Non-pigmented ciliary epithelial cell (primary cell): ENCODE measurements around the gene HNF1B.

Experiments
- DNase-seq: peaks from one replicate; pipeline ENCODE4 v3.0.0-alpha.2; 2010; ENCODE audit warnings: low read depth

Gene HNF1B

GRCh38 chr17:37761059-37761458 lies 16.2 kb upstream of the HNF1B start:
- DNase-seq, result no peak

- DNase-seq, result no peak
These were observed 14.3 kb upstream of the HNF1B start for GRCh38 chr17:37759014-37759637.

- no peak for DNase-seq
These were observed 11.2 kb upstream of the HNF1B start for GRCh38 chr17:37756051-37756450.

GRCh38 chr17:37755455-37755854 lies 10.6 kb upstream of the HNF1B start:
- no peak for DNase-seq

GRCh38 chr17:37754363-37754762 lies 9.5 kb upstream of the HNF1B start:
- no peak for DNase-seq

GRCh38 chr17:37752482-37752881 lies 7.6 kb upstream of the HNF1B start:
- peak; percentile 28 for DNase-seq

- no peak for DNase-seq
These were observed 6.1 kb upstream of the HNF1B start for GRCh38 chr17:37750768-37751475.

- no peak for DNase-seq
These were observed 5.4 kb upstream of the HNF1B start for GRCh38 chr17:37750292-37750691.

GRCh38 chr17:37747222-37747621 lies 2.4 kb upstream of the HNF1B start:
- DNase-seq, result no peak

- no peak for DNase-seq
These were observed 1.8 kb upstream of the HNF1B start for GRCh38 chr17:37746617-37747016.

GRCh38 chr17:37745801-37746426 lies 1.1 kb upstream of the HNF1B start:
- DNase-seq, result no peak

- no peak for DNase-seq
These were observed 279 bp downstream of the HNF1B start for GRCh38 chr17:37744633-37744927.

- DNase-seq, result no peak
These were observed 805 bp downstream of the HNF1B start for GRCh38 chr17:37743875-37744632.

- DNase-seq, result no peak
These were observed 1.3 kb downstream of the HNF1B start for GRCh38 chr17:37743612-37743874.

GRCh38 chr17:37742762-37743611 lies 1.9 kb downstream of the HNF1B start:
- DNase-seq, result no peak

GRCh38 chr17:37742116-37742761 lies 2.6 kb downstream of the HNF1B start:
- DNase-seq, result no peak

GRCh38 chr17:37741341-37742115 lies 3.3 kb downstream of the HNF1B start:
- no peak for DNase-seq

- DNase-seq, result no peak
These were observed 3.9 kb downstream of the HNF1B start for GRCh38 chr17:37740915-37741314.

GRCh38 chr17:37737971-37738370 lies 6.9 kb downstream of the HNF1B start:
- no peak for DNase-seq

- DNase-seq, result no peak
These were observed 7.8 kb downstream of the HNF1B start for GRCh38 chr17:37737081-37737480.

- DNase-seq, result no peak
These were observed 8.4 kb downstream of the HNF1B start for GRCh38 chr17:37736428-37736827.
